ENCODE results near the gene STK39. TPM values are rescaled to one million over a fixed set of nuclear protein-coding genes. Genes with fewer than 3 reads are reported as not detected.

The STK39 gene
- total RNA-seq, 1 donor from 2014 or later: 46.0 TPM

DNA sequence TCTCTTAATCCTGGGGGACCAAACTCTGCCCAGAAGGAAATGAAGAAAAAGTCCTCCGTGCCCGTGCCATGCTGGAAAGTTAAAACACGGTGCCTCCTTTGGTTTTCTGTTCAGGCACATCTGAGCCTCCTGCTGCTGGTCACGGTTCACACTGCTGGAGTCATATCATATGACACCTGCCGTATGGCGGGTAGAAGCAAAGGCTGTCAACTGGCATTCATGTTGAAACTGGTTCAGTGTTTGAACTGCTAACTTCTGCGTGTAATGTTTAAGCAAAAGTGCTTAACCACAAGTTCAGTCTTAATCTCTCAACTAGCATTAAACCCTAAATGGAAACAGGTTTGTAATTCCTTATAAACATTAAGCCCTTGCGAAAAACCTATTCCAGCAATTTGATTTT, 3.1 kb downstream of the STK39 start:
- peak overlapping the region; percentile 87 for H3K4me3 ChIP-seq (ENCODE audit: low read depth, low read length)
- TF ChIP-seq, protein P1, sequence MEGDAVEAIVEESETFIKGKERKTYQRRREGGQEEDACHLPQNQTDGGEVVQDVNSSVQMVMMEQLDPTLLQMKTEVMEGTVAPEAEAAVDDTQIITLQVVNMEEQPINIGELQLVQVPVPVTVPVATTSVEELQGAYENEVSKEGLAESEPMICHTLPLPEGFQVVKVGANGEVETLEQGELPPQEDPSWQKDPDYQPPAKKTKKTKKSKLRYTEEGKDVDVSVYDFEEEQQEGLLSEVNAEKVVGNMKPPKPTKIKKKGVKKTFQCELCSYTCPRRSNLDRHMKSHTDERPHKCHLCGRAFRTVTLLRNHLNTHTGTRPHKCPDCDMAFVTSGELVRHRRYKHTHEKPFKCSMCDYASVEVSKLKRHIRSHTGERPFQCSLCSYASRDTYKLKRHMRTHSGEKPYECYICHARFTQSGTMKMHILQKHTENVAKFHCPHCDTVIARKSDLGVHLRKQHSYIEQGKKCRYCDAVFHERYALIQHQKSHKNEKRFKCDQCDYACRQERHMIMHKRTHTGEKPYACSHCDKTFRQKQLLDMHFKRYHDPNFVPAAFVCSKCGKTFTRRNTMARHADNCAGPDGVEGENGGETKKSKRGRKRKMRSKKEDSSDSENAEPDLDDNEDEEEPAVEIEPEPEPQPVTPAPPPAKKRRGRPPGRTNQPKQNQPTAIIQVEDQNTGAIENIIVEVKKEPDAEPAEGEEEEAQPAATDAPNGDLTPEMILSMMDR (conservative IDR thresholded peaks at IDR 0.05; ENCODE audit: low read depth, low read length): no peak
- DNase-seq (ENCODE audit: low read depth): no peak

DNA sequence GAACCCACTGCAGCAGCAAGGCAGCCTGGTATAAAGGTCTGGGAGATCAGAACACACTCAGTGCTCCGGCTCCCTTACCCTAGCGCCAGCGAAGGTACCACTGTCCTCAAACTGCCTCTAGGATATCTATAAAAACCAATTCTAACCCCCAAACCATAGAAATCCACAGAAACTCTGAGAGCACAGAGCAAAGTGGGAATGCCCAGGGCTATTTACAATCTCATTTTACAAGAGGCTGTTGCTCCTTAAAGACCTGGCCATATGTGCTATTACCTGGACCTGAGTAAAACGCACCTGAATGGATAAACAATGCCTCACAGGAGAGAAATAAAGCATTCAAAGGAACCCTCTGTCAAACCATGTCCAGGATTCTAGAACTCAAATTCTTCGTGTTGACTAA, 4.3 kb downstream of the STK39 start:
- H3K4me3 ChIP-seq (ENCODE audit: low read depth, low read length): no peak overlapping the region
- DNase-seq (ENCODE audit: low read depth): no peak
- TF ChIP-seq, protein P1 (conservative IDR thresholded peaks at IDR 0.05; ENCODE audit: low read depth, low read length): no peak

DNA sequence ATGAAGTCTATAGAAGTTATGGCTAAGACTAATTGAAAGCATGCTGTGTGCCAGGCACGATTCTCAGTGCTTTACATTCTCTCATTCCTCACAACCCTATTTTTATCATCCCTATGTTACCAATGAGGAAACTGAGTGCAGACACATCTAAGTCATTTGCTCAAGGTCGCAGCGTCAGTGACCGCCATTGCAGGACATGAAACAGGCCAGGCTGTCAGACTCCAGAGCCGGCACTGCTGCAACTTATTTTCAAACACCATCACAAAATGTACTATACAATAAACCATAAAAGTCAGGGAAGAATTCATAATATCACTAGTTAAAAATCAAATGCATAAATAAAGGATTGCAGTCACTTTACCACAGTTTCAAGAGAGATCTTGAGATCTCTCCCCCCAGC, 5.6 kb downstream of the STK39 start:
- DNase-seq (ENCODE audit: low read depth): no peak
- H3K4me3 ChIP-seq (ENCODE audit: low read depth, low read length): no peak overlapping the region
- TF ChIP-seq, protein P1 (conservative IDR thresholded peaks at IDR 0.05; ENCODE audit: low read depth, low read length): no peak

DNA sequence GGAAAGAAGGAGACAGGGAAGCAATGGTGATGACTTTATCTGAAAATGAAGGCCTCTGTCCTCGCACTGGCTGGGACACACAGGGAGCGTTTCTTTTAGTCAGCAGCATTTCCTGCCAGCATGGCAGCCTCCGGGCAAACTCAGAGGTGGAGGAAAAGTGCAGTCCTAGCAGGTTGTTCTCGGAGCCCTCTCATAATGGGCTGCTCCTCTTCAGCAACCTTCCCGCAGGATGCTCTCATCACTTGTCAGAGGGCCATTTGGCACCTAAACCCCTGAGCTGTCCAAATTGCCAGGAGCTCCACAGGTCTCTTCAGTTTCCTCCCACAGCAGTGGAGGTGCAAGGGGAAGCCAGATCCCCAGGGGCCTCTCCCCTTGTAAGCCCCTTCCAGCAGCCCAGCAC, 6.2 kb downstream of the STK39 start:
- DNase-seq (ENCODE audit: low read depth): no peak
- TF ChIP-seq, protein P1 (conservative IDR thresholded peaks at IDR 0.05; ENCODE audit: low read depth, low read length): no peak
- H3K4me3 ChIP-seq (ENCODE audit: low read depth, low read length): no peak overlapping the region

DNA sequence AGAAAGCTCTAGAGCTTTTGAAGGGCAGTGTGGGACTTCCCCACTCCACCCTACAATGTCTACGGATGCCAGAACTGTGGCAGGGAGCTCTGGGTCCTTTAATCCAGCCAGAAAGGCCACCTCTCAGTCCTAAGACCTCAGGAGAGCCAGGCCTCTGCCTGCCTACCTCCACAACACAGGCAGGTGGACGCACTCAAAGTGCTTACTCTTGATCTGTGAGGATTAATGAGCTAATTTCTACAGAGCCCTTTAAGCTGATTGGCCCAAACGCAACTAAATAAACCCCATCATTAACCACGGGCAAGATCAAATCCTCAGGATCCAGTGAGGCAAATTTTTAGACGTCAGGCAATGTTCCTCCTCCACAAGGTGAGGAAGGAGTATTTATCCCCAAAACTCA, 8.1 kb downstream of the STK39 start:
- TF ChIP-seq, protein P1 (conservative IDR thresholded peaks at IDR 0.05; ENCODE audit: low read depth, low read length): no peak
- no peak for DNase-seq (ENCODE audit: low read depth)
- H3K4me3 ChIP-seq (ENCODE audit: low read depth, low read length): no peak overlapping the region

DNA sequence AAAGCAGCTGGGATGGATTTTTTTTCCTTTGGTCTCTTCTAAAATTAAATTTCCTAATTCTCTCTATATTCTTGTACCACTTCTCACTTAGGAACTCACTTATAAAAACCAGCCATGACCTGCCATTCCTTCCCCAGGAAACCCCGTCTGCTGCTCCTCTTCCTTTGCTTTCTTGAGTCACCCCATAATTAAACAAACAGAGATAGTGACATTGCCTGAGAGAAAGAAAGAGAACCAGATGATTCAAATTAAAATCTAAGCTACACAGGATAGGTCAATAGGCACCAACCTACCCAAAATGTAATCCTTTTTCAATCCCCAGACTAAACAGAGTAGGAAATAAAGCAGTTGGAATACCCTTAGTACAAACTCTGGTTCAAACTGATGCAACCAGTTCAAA, 9.7 kb downstream of the STK39 start:
- TF ChIP-seq, protein P1 (conservative IDR thresholded peaks at IDR 0.05; ENCODE audit: low read depth, low read length): no peak
- DNase-seq (ENCODE audit: low read depth): no peak
- no peak overlapping the region for H3K4me3 ChIP-seq (ENCODE audit: low read depth, low read length)

DNA sequence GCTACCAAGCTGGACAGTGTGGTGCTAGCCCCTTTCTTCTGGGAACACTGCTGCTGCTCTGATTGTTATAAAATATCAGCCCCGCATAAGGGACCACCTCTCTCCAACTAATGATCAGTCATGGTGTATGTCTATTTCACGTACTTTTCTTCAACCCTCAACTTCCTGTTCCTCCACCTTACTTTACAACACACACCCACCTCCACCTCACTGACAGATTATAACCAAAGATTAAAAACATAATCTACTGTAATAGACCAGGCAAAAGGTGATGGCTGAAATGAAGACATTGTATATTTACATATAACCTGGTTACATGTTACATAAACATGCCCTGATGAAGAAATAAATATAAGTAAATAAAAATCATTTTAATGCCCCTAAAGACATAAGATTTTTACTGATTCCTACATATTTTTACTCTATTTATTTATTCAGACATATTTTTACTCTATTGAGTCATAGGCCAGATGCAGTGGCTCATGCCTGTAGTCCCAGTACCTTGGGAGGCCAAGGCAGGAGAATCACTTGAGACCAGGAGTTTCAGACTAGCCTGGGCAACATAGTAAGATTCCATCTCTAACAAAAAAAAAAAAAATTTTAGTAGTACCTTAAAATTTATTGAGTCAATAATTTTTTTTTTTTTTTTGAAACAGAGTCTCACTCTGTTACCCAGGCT, 12.8 kb downstream of the STK39 start:
- H3K4me3 ChIP-seq (ENCODE audit: low read depth, low read length): no peak overlapping the region
- TF ChIP-seq, protein P1 (conservative IDR thresholded peaks at IDR 0.05; ENCODE audit: low read depth, low read length): no peak
- DNase-seq (ENCODE audit: low read depth): no peak
